ENCODE data around the gene FYCO1.

GRCh38 chr3:45887759-45888511 is 107.7 kb downstream of the FYCO1 start:
- TF ChIP-seq ELF4 (IDR thresholded peaks at IDR 0.05) (no peak), PKNOX1 (IDR thresholded peaks at IDR 0.05) (no peak), SP1 (IDR thresholded peaks at IDR 0.05) (no peak), SUZ12 (IDR thresholded peaks at IDR 0.05) (no peak), NFRKB (IDR thresholded peaks at IDR 0.05) (no peak), BHLHE40 (IDR thresholded peaks at IDR 0.05; ENCODE audit: borderline replicate concordance) (no peak), TARDBP (IDR thresholded peaks at IDR 0.05) (no peak), FOXM1 (IDR thresholded peaks at IDR 0.05; ENCODE audit: borderline replicate concordance) (no peak), FOXA1 (IDR thresholded peaks at IDR 0.05) (no peak), ARNT (IDR thresholded peaks at IDR 0.05) (no peak), HDGF (IDR thresholded peaks at IDR 0.05; ENCODE audit: borderline replicate concordance) (no peak), LEF1 (IDR thresholded peaks at IDR 0.05; ENCODE audit: borderline replicate concordance) (no peak), ZNF384 (IDR thresholded peaks at IDR 0.05) (no peak), L3MBTL2 (conservative IDR thresholded peaks at IDR 0.05) (no peak)
